ENCODE results near the gene MCUB.

- TF ChIP-seq POLR2A (IDR thresholded peaks at IDR 0.05; ENCODE audit: low read depth, low read length) (no peak), FOS (IDR thresholded peaks at IDR 0.05; ENCODE audit: borderline replicate concordance, insufficient read depth, low read length) (no peak), EZH2 (IDR thresholded peaks at IDR 0.05; ENCODE audit: borderline replicate concordance, low read depth, low read length, severe bottlenecking) (no peak), MAX (IDR thresholded peaks at IDR 0.05; ENCODE audit: insufficient read depth, insufficient read length) (no peak)
Measured at GRCh38 chr4:109671350-109671749, 111.3 kb downstream of the MCUB start.

All from endothelial cell of umbilical vein (primary cell).